GM03348 (cell line): ENCODE data around the gene GCK.

Experiments
- DNase-seq: peaks from one replicate; pipeline ENCODE4 v3.0.0; 2012; ENCODE audit warnings: low spot score

The GCK gene

GRCh38 chr7:44116789-44117666 is 72.2 kb downstream of the GCK start:
- no peak for DNase-seq

- no peak for DNase-seq
Measured at GRCh38 chr7:44116087-44116788, 73.0 kb downstream of the GCK start.

- DNase-seq = no peak
Measured at GRCh38 chr7:44114586-44115310, 74.5 kb downstream of the GCK start.

- DNase-seq = no peak
Measured at GRCh38 chr7:44113764-44114354, 75.4 kb downstream of the GCK start.

- DNase-seq = no peak
Measured at GRCh38 chr7:44112997-44113763, 76.1 kb downstream of the GCK start.

GRCh38 chr7:44112231-44112996 is 76.8 kb downstream of the GCK start:
- DNase-seq = no peak

- no peak for DNase-seq
Measured at GRCh38 chr7:44111761-44112160, 77.5 kb downstream of the GCK start.

GRCh38 chr7:44110719-44111635 is 78.3 kb downstream of the GCK start:
- DNase-seq = no peak

GRCh38 chr7:44109991-44110390 is 79.2 kb downstream of the GCK start:
- DNase-seq = no peak

- no peak for DNase-seq
Measured at GRCh38 chr7:44108768-44109750, 80.2 kb downstream of the GCK start.

- DNase-seq = no peak
Measured at GRCh38 chr7:44107961-44108767, 81.1 kb downstream of the GCK start.

- no peak for DNase-seq
Measured at GRCh38 chr7:44107116-44107960, 81.9 kb downstream of the GCK start.

- DNase-seq = no peak
Measured at GRCh38 chr7:44106311-44107065, 82.8 kb downstream of the GCK start.

GRCh38 chr7:44105832-44106231 is 83.4 kb downstream of the GCK start:
- no peak for DNase-seq

- DNase-seq = peak; percentile 77
Measured at GRCh38 chr7:44104860-44105771, 84.1 kb downstream of the GCK start.
